ENCODE measurements around the gene CAD.

Gene CAD

GRCh38 chr2:27231921-27232320 is 14.8 kb downstream of the CAD start:
- Histone ChIP-seq H3K9ac (ENCODE audit: low read depth, low read length) (no peak overlapping the region), H3K36me3 (ENCODE audit: control insufficient read depth, insufficient read depth, low read length) (peaks cover 97% of the 10 kb centered on the region)

GRCh38 chr2:27233341-27233740 is 16.2 kb downstream of the CAD start:
- H3K4me3 ChIP-seq (ENCODE audit: low read depth, low read length), result no peak overlapping the region
- no peaks in the 10 kb centered on the region for H3K4me1 ChIP-seq (ENCODE audit: control insufficient read depth, insufficient read depth, low read length)
- H3K27ac ChIP-seq (ENCODE audit: low read depth, low read length), result no peak overlapping the region
- H3K27me3 ChIP-seq (ENCODE audit: control insufficient read depth, insufficient read depth, low read length), result no peaks in the 10 kb centered on the region
- peaks cover 97% of the 10 kb centered on the region for H3K36me3 ChIP-seq (ENCODE audit: control insufficient read depth, insufficient read depth, low read length)
- no peaks in the 10 kb centered on the region for H3K9me3 ChIP-seq (ENCODE audit: control insufficient read depth, insufficient read depth, low read length)
- no peak overlapping the region for H3K9ac ChIP-seq (ENCODE audit: low read depth, low read length)

More at GRCh38 chr2:27231921-27232320, 14.8 kb downstream of the CAD start:
- no peaks in the 10 kb centered on the region for H3K9me3 ChIP-seq (ENCODE audit: control insufficient read depth, insufficient read depth, low read length)
- no peak overlapping the region for H3K4me3 ChIP-seq (ENCODE audit: low read depth, low read length)
- H3K27ac ChIP-seq (ENCODE audit: low read depth, low read length), result no peak overlapping the region
- H3K4me1 ChIP-seq (ENCODE audit: control insufficient read depth, insufficient read depth, low read length), result no peaks in the 10 kb centered on the region
- H3K27me3 ChIP-seq (ENCODE audit: control insufficient read depth, insufficient read depth, low read length), result no peaks in the 10 kb centered on the region

- Histone ChIP-seq H3K9me3 (ENCODE audit: control insufficient read depth, insufficient read depth, low read length) (no peaks in the 10 kb centered on the region), H3K9ac (ENCODE audit: low read depth, low read length) (no peak overlapping the region), H3K4me3 (ENCODE audit: low read depth, low read length) (no peak overlapping the region), H3K27ac (ENCODE audit: low read depth, low read length) (no peak overlapping the region), H3K36me3 (ENCODE audit: control insufficient read depth, insufficient read depth, low read length) (peaks cover 100% of the 10 kb centered on the region), H3K27me3 (ENCODE audit: control insufficient read depth, insufficient read depth, low read length) (no peaks in the 10 kb centered on the region), H3K4me1 (ENCODE audit: control insufficient read depth, insufficient read depth, low read length) (no peaks in the 10 kb centered on the region)
Measured at GRCh38 chr2:27236136-27236535, 19.0 kb downstream of the CAD start.

- Histone ChIP-seq H3K27me3 (ENCODE audit: control insufficient read depth, insufficient read depth, low read length) (no peaks in the 10 kb centered on the region), H3K36me3 (ENCODE audit: control insufficient read depth, insufficient read depth, low read length) (peaks cover 100% of the 10 kb centered on the region), H3K9me3 (ENCODE audit: control insufficient read depth, insufficient read depth, low read length) (no peaks in the 10 kb centered on the region), H3K4me3 (ENCODE audit: low read depth, low read length) (no peak overlapping the region), H3K27ac (ENCODE audit: low read depth, low read length) (no peak overlapping the region), H3K4me1 (ENCODE audit: control insufficient read depth, insufficient read depth, low read length) (no peaks in the 10 kb centered on the region), H3K9ac (ENCODE audit: low read depth, low read length) (no peak overlapping the region)
Measured at GRCh38 chr2:27236626-27237025, 19.5 kb downstream of the CAD start.

DNA sequence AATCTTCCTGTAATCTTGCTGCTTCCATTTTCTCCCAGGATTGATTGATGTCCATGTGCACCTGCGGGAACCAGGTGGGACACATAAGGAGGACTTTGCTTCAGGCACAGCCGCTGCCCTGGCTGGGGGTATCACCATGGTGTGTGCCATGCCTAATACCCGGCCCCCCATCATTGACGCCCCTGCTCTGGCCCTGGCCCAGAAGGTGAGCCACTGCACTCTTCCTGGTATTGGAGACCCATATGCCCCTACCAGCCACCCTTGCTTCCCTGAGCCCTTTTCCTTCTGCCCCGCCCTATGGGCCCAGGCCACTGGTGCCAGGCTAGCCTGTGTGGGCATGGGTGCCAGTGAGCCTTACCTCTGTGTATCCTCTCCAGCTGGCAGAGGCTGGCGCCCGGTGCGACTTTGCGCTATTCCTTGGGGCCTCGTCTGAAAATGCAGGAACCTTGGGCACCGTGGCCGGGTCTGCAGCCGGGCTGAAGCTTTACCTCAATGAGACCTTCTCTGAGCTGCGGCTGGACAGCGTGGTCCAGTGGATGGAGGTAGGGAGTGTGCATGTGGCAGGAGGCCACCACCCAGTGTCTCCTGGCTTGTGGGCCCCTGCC is 20.3 kb downstream of the CAD start:
- no peak overlapping the region for H3K9ac ChIP-seq (ENCODE audit: low read depth, low read length)
- H3K4me3 ChIP-seq (ENCODE audit: low read depth, low read length), result no peak overlapping the region
- no peaks in the 10 kb centered on the region for H3K27me3 ChIP-seq (ENCODE audit: control insufficient read depth, insufficient read depth, low read length)
- no peaks in the 10 kb centered on the region for H3K4me1 ChIP-seq (ENCODE audit: control insufficient read depth, insufficient read depth, low read length)
- peaks cover 100% of the 10 kb centered on the region for H3K36me3 ChIP-seq (ENCODE audit: control insufficient read depth, insufficient read depth, low read length)
- H3K27ac ChIP-seq (ENCODE audit: low read depth, low read length), result no peak overlapping the region
- no peaks in the 10 kb centered on the region for H3K9me3 ChIP-seq (ENCODE audit: control insufficient read depth, insufficient read depth, low read length)

GRCh38 chr2:27238976-27239375 is 21.8 kb downstream of the CAD start:
- H3K36me3 ChIP-seq (ENCODE audit: control insufficient read depth, insufficient read depth, low read length), result peaks cover 100% of the 10 kb centered on the region
- no peaks in the 10 kb centered on the region for H3K9me3 ChIP-seq (ENCODE audit: control insufficient read depth, insufficient read depth, low read length)
- no peaks in the 10 kb centered on the region for H3K4me1 ChIP-seq (ENCODE audit: control insufficient read depth, insufficient read depth, low read length)

DNA sequence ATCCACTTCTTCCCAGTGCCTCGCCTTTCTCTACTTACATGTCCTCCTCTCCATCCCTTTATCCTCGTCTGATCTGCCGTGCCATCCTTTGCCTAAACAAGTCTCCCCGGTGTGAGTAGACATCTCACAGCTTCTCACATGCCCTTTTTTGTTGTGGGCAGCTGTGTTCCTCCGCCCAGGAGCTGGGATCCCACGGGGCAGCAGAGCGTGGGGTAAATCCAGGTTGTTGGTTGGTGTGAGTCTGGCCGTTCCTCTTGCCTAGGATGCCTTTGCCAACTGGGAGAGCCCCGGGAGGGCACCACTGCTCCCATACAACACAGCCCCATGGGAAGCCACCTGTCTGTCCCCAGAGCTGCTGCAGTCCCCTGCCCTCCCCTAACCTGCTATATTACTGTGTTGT is 23.2 kb downstream of the CAD start:
- no peak overlapping the region for H3K9ac ChIP-seq (ENCODE audit: low read depth, low read length)
- H3K27ac ChIP-seq (ENCODE audit: low read depth, low read length), result no peak overlapping the region
- no peaks in the 10 kb centered on the region for H3K27me3 ChIP-seq (ENCODE audit: control insufficient read depth, insufficient read depth, low read length)
- H3K4me3 ChIP-seq (ENCODE audit: low read depth, low read length), result no peak overlapping the region
- H3K36me3 ChIP-seq (ENCODE audit: control insufficient read depth, insufficient read depth, low read length), result peaks cover 99% of the 10 kb centered on the region
- H3K4me1 ChIP-seq (ENCODE audit: control insufficient read depth, insufficient read depth, low read length), result no peaks in the 10 kb centered on the region
- H3K9me3 ChIP-seq (ENCODE audit: control insufficient read depth, insufficient read depth, low read length), result no peaks in the 10 kb centered on the region

More at GRCh38 chr2:27238976-27239375, 21.8 kb downstream of the CAD start:
- Histone ChIP-seq H3K27ac (ENCODE audit: low read depth, low read length) (no peak overlapping the region), H3K4me3 (ENCODE audit: low read depth, low read length) (no peak overlapping the region), H3K27me3 (ENCODE audit: control insufficient read depth, insufficient read depth, low read length) (no peaks in the 10 kb centered on the region), H3K9ac (ENCODE audit: low read depth, low read length) (no peak overlapping the region)

DNA sequence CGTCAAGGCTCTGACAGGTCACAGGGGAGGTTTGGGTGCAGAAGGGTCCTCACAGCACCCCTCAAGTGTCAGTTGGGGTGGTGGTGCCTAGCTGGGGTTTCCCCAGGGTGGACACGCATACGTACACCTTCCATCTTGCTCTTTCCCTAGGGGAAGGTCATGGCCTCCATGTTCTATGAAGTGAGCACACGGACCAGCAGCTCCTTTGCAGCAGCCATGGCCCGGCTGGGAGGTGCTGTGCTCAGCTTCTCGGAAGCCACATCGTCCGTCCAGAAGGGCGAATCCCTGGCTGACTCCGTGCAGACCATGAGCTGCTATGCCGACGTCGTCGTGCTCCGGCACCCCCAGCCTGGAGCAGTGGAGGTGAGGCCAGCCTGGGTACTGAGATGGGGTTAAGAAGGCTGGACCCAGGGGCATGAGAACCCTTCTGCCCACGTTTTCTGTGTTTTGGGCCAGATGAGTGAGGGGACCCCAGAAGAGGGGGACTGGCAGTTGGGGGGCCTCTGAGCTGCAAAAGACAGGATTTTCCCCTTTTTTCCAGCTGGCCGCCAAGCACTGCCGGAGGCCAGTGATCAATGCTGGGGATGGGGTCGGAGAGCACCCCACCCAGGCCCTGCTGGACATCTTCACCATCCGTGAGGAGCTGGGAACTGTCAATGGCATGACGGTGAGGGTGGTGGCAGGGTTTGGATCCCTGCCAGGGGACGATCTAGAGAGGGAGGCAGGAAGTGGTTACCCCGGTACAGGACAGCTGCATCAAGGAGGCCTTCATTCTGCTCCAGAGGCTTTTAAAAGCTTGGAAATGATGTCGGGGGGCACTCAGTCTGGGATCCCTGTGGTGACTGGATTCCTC is 24.8 kb downstream of the CAD start:
- H3K4me3 ChIP-seq (ENCODE audit: low read depth, low read length), result no peak overlapping the region
- H3K27ac ChIP-seq (ENCODE audit: low read depth, low read length), result no peak overlapping the region
- H3K27me3 ChIP-seq (ENCODE audit: control insufficient read depth, insufficient read depth, low read length), result no peaks in the 10 kb centered on the region
- H3K36me3 ChIP-seq (ENCODE audit: control insufficient read depth, insufficient read depth, low read length), result peaks cover 85% of the 10 kb centered on the region
- no peaks in the 10 kb centered on the region for H3K9me3 ChIP-seq (ENCODE audit: control insufficient read depth, insufficient read depth, low read length)
- H3K4me1 ChIP-seq (ENCODE audit: control insufficient read depth, insufficient read depth, low read length), result no peaks in the 10 kb centered on the region
- H3K9ac ChIP-seq (ENCODE audit: low read depth, low read length), result no peak overlapping the region

DNA sequence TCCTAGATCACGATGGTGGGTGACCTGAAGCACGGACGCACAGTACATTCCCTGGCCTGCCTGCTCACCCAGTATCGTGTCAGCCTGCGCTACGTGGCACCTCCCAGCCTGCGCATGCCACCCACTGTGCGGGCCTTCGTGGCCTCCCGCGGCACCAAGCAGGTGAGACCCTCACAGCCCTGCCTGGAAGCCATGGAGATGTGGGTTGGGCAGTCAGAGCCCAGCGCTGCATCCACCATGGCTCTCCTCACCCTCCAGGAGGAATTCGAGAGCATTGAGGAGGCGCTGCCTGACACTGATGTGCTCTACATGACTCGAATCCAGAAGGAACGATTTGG is 25.4 kb downstream of the CAD start:
- H3K9me3 ChIP-seq (ENCODE audit: control insufficient read depth, insufficient read depth, low read length), result no peaks in the 10 kb centered on the region
- no peaks in the 10 kb centered on the region for H3K27me3 ChIP-seq (ENCODE audit: control insufficient read depth, insufficient read depth, low read length)
- H3K9ac ChIP-seq (ENCODE audit: low read depth, low read length), result no peak overlapping the region
- H3K4me3 ChIP-seq (ENCODE audit: low read depth, low read length), result no peak overlapping the region
- H3K4me1 ChIP-seq (ENCODE audit: control insufficient read depth, insufficient read depth, low read length), result no peaks in the 10 kb centered on the region
- H3K27ac ChIP-seq (ENCODE audit: low read depth, low read length), result no peak overlapping the region
- peaks cover 79% of the 10 kb centered on the region for H3K36me3 ChIP-seq (ENCODE audit: control insufficient read depth, insufficient read depth, low read length)

- peaks cover 69% of the 10 kb centered on the region for H3K36me3 ChIP-seq (ENCODE audit: control insufficient read depth, insufficient read depth, low read length)
- no peaks in the 10 kb centered on the region for H3K27me3 ChIP-seq (ENCODE audit: control insufficient read depth, insufficient read depth, low read length)
- H3K4me3 ChIP-seq (ENCODE audit: low read depth, low read length), result no peak overlapping the region
- H3K9me3 ChIP-seq (ENCODE audit: control insufficient read depth, insufficient read depth, low read length), result no peaks in the 10 kb centered on the region
- H3K4me1 ChIP-seq (ENCODE audit: control insufficient read depth, insufficient read depth, low read length), result no peaks in the 10 kb centered on the region
- no peak overlapping the region for H3K9ac ChIP-seq (ENCODE audit: low read depth, low read length)
- H3K27ac ChIP-seq (ENCODE audit: low read depth, low read length), result no peak overlapping the region
Measured at GRCh38 chr2:27243391-27244130, 26.4 kb downstream of the CAD start.

- Histone ChIP-seq H3K36me3 (ENCODE audit: control insufficient read depth, insufficient read depth, low read length) (peaks cover 54% of the 10 kb centered on the region), H3K27me3 (ENCODE audit: control insufficient read depth, insufficient read depth, low read length) (no peaks in the 10 kb centered on the region)
Measured at GRCh38 chr2:27245116-27245515, 27.9 kb downstream of the CAD start.

More at GRCh38 chr2:27245116-27245515, 27.9 kb downstream of the CAD start:
- Histone ChIP-seq H3K4me3 (ENCODE audit: low read depth, low read length) (no peak overlapping the region), H3K9ac (ENCODE audit: low read depth, low read length) (no peak overlapping the region), H3K4me1 (ENCODE audit: control insufficient read depth, insufficient read depth, low read length) (no peaks in the 10 kb centered on the region), H3K9me3 (ENCODE audit: control insufficient read depth, insufficient read depth, low read length) (no peaks in the 10 kb centered on the region), H3K27ac (ENCODE audit: low read depth, low read length) (no peak overlapping the region)

Data from HUES48 (cell line).